ENCODE measurements around the gene ZNF710. TPM values are rescaled to one million over a fixed set of nuclear protein-coding genes. Genes with fewer than 3 reads are reported as not detected.

The ZNF710 gene
- total RNA-seq, 2 experiments from 2014 or later, result 13.8 to 19.0 TPM

DNA sequence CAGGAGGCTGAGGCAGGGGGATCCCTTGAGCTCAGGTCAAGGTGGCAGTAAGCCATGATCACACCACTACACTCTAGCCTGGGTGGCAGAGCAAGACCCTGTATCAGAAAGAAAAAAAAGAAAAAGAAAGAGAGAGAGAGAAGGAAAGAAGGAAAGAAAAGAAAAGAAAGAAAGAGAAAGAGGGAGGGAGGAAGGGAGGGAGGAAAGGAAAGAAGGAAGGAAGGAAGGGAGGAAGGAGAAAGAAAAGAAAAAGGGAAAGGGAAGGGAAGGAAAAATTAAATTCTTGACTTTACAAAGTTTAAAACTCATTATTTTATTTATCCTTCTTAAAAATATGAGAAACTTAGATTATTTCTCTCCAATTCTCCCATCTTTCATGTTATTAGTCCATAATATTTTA is 118.2 kb downstream of the ZNF710 start:
- H3K27ac ChIP-seq (ENCODE audit: low read depth, low read length, poor library complexity, severe bottlenecking), result no peak overlapping the region
- H3K36me3 ChIP-seq (ENCODE audit: insufficient read depth, low read length), result no peaks in the 10 kb centered on the region
- no peak for TF ChIP-seq EZH2phosphoT487 (IDR thresholded peaks at IDR 0.05; ENCODE audit: borderline replicate concordance, low read depth, low read length)
- TF ChIP-seq, protein P1, sequence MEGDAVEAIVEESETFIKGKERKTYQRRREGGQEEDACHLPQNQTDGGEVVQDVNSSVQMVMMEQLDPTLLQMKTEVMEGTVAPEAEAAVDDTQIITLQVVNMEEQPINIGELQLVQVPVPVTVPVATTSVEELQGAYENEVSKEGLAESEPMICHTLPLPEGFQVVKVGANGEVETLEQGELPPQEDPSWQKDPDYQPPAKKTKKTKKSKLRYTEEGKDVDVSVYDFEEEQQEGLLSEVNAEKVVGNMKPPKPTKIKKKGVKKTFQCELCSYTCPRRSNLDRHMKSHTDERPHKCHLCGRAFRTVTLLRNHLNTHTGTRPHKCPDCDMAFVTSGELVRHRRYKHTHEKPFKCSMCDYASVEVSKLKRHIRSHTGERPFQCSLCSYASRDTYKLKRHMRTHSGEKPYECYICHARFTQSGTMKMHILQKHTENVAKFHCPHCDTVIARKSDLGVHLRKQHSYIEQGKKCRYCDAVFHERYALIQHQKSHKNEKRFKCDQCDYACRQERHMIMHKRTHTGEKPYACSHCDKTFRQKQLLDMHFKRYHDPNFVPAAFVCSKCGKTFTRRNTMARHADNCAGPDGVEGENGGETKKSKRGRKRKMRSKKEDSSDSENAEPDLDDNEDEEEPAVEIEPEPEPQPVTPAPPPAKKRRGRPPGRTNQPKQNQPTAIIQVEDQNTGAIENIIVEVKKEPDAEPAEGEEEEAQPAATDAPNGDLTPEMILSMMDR (conservative IDR thresholded peaks at IDR 0.05; ENCODE audit: low read length), result no peak
- DNase-seq (ENCODE audit: low spot score), result no peak
- BruUV-seq (replicated peaks), result no TSS peak
- H3K4me1 ChIP-seq (ENCODE audit: insufficient read depth, low read length, poor library complexity, severe bottlenecking), result no peaks in the 10 kb centered on the region
- no peak overlapping the region for H3K4me3 ChIP-seq (ENCODE audit: low read depth, low read length, poor library complexity, severe bottlenecking)
- no peak overlapping the region for H3K4me2 ChIP-seq (ENCODE audit: low read length)
- no peaks in the 10 kb centered on the region for H3K9me2 ChIP-seq (ENCODE audit: insufficient read depth, low read length)
- H3K79me2 ChIP-seq (ENCODE audit: insufficient read depth, low read depth, low read length), result no peaks in the 10 kb centered on the region
- peaks cover 9% of the 10 kb centered on the region; the same call in 1 of the 2 replicates for H3K9me3 ChIP-seq (ENCODE audit: low read length)
- ChIA-PET POLR2A (interaction anchor here (0.6 to 1.3 kb wide), 2 partner anchors 20 to 358 kb away, joined by 4 read pairs; no protein-coding TSS in a partner anchor), CTCF (ENCODE audit: unreplicated experiment) (interaction anchor here (0.5 kb wide), 1 partner anchor 129 kb away, joined by 3 read pairs; no protein-coding TSS in a partner anchor)
- intact Hi-C loops (cut with micrococcal nuclease; ENCODE audit: unreplicated experiment), result no loop called here
- no peak overlapping the region for H2AFZ ChIP-seq (ENCODE audit: low read length)
- H4K20me1 ChIP-seq (ENCODE audit: insufficient read depth, low read length), result no peaks in the 10 kb centered on the region

DNA sequence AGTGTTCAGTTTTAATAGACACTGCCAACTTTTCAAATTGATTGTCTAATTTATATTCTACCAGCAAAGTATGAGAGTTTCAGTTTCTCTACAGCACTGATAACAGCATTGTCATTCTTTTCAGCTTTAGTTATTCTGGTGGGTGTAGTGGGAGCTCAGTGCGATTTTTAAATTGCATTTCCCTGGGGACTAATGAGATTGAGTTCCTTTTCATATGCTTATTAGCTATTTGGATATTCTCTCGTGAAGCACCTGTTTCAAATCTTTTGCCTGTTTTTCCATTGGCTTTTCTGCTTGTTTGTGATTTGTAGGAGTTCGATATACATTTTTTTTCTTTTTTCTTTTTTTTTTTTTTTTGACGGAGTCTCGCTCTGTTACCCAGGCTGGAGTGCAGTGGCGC is 120.0 kb downstream of the ZNF710 start:
- ChIA-PET CTCF (ENCODE audit: unreplicated experiment) (no interaction called here), POLR2A (interaction anchor here (0.6 to 0.7 kb wide), 7 partner anchors 12 to 671 kb away, joined by 3 to 4 read pairs (median 4); no protein-coding TSS in a partner anchor)
- intact Hi-C loops (cut with micrococcal nuclease; ENCODE audit: unreplicated experiment), result no loop called here
- H4K20me1 ChIP-seq (ENCODE audit: insufficient read depth, low read length), result no peaks in the 10 kb centered on the region
- BruUV-seq (replicated peaks), result no TSS peak
- no peaks in the 10 kb centered on the region for H3K4me1 ChIP-seq (ENCODE audit: insufficient read depth, low read length, poor library complexity, severe bottlenecking)
- no peaks in the 10 kb centered on the region for H3K79me2 ChIP-seq (ENCODE audit: insufficient read depth, low read depth, low read length)
- H3K9me3 ChIP-seq (ENCODE audit: low read length), result no peaks in the 10 kb centered on the region
- no peak overlapping the region for H3K27ac ChIP-seq (ENCODE audit: low read depth, low read length, poor library complexity, severe bottlenecking)
- no peak overlapping the region for H3K4me2 ChIP-seq (ENCODE audit: low read length)
- no peak for DNase-seq (ENCODE audit: low spot score)
- no peak overlapping the region for H3K4me3 ChIP-seq (ENCODE audit: low read depth, low read length, poor library complexity, severe bottlenecking)
- no peak overlapping the region for H2AFZ ChIP-seq (ENCODE audit: low read length)
- no peaks in the 10 kb centered on the region for H3K9me2 ChIP-seq (ENCODE audit: insufficient read depth, low read length)
- TF ChIP-seq EZH2phosphoT487 (IDR thresholded peaks at IDR 0.05; ENCODE audit: borderline replicate concordance, low read depth, low read length), result no peak
- TF ChIP-seq, protein P1 (conservative IDR thresholded peaks at IDR 0.05; ENCODE audit: low read length), result no peak
- no peaks in the 10 kb centered on the region for H3K36me3 ChIP-seq (ENCODE audit: insufficient read depth, low read length)

DNA sequence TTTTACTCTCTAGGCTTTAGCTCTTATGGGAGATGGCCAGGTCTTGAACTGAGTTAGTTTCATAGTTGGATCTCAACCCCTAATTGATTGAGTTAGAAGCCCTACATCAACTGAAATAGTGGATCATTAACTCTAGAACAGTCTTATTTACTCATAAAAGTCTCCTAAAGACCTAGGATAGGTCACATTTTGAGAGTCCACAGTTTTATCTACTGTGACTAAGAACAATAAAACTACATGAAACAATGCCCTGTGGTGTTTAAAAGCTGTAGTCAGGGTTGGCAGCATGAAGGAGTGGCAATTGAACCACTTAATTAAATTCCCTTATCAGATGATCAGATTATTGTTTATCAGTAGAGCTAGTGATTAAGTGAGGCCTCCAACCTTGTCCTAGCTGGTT is 123.4 kb downstream of the ZNF710 start:
- no peak for DNase-seq (ENCODE audit: low spot score)
- ChIA-PET CTCF (ENCODE audit: unreplicated experiment) (no interaction called here), POLR2A (interaction anchor here (0.6 to 0.9 kb wide), 3 partner anchors 20 to 232 kb away, joined by 3 read pairs; no protein-coding TSS in a partner anchor)
- Histone ChIP-seq H4K20me1 (ENCODE audit: insufficient read depth, low read length) (no peaks in the 10 kb centered on the region), H3K27ac (ENCODE audit: low read depth, low read length, poor library complexity, severe bottlenecking) (no peak overlapping the region), H3K79me2 (ENCODE audit: insufficient read depth, low read depth, low read length) (no peaks in the 10 kb centered on the region), H3K9me3 (ENCODE audit: low read length) (no peaks in the 10 kb centered on the region), H3K4me3 (ENCODE audit: low read depth, low read length, poor library complexity, severe bottlenecking) (no peak overlapping the region), H3K9me2 (ENCODE audit: insufficient read depth, low read length) (no peaks in the 10 kb centered on the region), H3K4me2 (ENCODE audit: low read length) (no peak overlapping the region), H2AFZ (ENCODE audit: low read length) (no peak overlapping the region), H3K4me1 (ENCODE audit: insufficient read depth, low read length, poor library complexity, severe bottlenecking) (no peaks in the 10 kb centered on the region), H3K36me3 (ENCODE audit: insufficient read depth, low read length) (no peaks in the 10 kb centered on the region)
- intact Hi-C loops (cut with micrococcal nuclease; ENCODE audit: unreplicated experiment), result no loop called here
- no peak for TF ChIP-seq EZH2phosphoT487 (IDR thresholded peaks at IDR 0.05; ENCODE audit: borderline replicate concordance, low read depth, low read length)
- TF ChIP-seq, protein P1 (conservative IDR thresholded peaks at IDR 0.05; ENCODE audit: low read length), result no peak
- BruUV-seq (replicated peaks), result no TSS peak

Measured in OCI-LY7 (cell line).